Measurements from ENCODE around the gene MYBPC2. TPM values are rescaled to one million over a fixed set of nuclear protein-coding genes. Genes with fewer than 3 reads are reported as not detected.

The MYBPC2 gene
- total RNA-seq, 1 donor = not detected

DNA sequence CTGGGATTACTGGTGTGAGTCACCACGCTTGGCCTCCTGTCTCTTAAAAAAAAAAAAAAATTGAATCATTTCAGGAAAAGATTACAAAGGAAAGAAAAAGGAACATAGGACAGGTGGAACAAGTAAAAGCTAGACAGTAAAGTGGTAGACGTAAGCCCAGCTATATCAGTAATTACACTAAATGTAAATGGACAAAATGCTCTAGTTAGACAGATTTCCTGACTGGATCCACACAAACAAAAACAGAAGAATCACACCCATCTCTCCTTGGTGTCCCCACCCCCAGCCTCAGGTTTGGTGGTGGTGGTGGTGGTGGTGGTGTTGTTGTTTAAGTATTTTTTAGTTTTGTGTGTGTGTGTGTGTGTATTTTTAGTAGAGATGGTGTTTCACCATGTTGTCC, 20.3 kb upstream of the MYBPC2 start:
- no peak overlapping the region for H3K4me3 ChIP-seq (ENCODE audit: low read depth, low read length)
- no peak for DNase-seq (ENCODE audit: low read depth)
- TF ChIP-seq, protein P1, sequence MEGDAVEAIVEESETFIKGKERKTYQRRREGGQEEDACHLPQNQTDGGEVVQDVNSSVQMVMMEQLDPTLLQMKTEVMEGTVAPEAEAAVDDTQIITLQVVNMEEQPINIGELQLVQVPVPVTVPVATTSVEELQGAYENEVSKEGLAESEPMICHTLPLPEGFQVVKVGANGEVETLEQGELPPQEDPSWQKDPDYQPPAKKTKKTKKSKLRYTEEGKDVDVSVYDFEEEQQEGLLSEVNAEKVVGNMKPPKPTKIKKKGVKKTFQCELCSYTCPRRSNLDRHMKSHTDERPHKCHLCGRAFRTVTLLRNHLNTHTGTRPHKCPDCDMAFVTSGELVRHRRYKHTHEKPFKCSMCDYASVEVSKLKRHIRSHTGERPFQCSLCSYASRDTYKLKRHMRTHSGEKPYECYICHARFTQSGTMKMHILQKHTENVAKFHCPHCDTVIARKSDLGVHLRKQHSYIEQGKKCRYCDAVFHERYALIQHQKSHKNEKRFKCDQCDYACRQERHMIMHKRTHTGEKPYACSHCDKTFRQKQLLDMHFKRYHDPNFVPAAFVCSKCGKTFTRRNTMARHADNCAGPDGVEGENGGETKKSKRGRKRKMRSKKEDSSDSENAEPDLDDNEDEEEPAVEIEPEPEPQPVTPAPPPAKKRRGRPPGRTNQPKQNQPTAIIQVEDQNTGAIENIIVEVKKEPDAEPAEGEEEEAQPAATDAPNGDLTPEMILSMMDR (IDR thresholded peaks at IDR 0.05; ENCODE audit: insufficient read depth, low read length) = no peak

DNA sequence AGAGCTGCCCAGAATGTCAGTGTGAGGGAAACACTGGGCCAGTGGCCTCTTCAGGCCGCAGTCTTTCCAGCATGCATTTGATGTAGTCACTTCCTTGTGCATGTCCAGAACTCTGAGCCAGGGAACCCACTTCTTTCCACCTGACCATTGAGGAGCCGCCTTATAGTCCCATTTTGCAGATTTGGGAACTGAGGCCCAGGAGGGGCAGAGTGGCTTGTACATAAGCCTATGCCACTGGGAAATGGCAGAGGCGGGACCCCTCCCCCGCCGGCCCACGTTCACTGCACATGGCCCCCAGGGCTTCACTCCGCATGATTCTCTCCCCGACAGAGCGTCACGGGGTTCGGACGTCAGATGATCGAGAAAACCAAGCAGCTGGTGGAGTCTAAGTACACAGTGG, 19.6 kb upstream of the MYBPC2 start:
- DNase-seq (ENCODE audit: low read depth) = no peak
- TF ChIP-seq, protein P1 (IDR thresholded peaks at IDR 0.05; ENCODE audit: insufficient read depth, low read length) = no peak
- H3K4me3 ChIP-seq (ENCODE audit: low read depth, low read length) = no peak overlapping the region

DNA sequence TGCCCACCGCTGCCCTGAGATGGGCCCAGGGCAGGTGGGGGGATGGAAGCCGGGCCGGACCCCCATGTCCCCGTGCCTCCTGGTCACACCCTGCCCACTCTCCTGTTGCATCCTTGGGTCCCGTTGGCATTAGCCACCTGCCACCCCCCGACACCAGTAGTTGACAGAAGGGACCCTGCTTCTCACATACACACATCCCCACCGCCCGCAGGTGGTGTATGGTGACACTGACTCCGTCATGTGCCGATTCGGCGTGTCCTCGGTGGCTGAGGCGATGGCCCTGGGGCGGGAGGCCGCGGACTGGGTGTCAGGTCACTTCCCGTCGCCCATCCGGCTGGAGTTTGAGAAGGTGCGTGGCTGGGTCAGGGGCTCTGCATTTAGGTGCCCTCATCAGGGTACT, 19.2 kb upstream of the MYBPC2 start:
- DNase-seq (ENCODE audit: low read depth) = no peak
- no peak overlapping the region for H3K4me3 ChIP-seq (ENCODE audit: low read depth, low read length)
- TF ChIP-seq, protein P1 (IDR thresholded peaks at IDR 0.05; ENCODE audit: insufficient read depth, low read length) = no peak

DNA sequence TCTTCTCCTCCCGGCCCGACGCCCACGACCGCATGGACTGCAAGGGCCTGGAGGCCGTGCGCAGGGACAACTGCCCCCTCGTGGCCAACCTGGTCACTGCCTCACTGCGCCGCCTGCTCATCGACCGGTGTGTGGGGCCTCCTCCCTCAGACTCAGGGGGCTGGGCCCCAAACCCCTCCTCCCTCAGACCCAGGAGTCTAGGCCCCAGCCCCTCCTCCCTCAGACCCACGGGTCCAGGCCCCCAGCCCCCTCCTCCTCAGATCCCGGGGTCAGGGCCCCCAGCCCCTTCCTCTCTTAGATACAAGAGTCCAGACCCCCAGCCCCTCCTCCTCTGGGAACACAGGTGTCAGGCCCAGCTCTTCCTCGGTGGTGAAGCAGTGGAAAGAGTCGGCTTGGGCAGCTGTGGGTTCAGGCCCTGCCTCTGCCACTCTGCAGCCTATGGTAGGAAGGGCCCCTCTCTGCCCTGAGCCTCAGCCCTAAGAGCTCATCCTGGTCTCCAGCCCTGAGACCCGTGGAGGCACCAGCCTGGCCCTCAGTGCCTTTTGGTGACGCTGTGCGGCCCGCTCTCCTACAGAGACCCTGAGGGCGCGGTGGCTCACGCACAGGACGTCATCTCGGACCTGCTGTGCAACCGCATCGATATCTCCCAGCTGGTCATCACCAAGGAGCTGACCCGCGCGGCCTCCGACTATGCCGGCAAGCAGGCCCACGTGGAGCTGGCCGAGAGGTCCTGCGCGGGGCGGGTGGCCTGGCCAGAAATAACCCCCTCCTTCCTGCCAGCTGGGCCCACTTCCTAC, 17.6 kb upstream of the MYBPC2 start:
- TF ChIP-seq, protein P1 (IDR thresholded peaks at IDR 0.05; ENCODE audit: insufficient read depth, low read length) = peak; percentile 89
- no peak overlapping the region for H3K4me3 ChIP-seq (ENCODE audit: low read depth, low read length)
- DNase-seq (ENCODE audit: low read depth) = peak; percentile 63

DNA sequence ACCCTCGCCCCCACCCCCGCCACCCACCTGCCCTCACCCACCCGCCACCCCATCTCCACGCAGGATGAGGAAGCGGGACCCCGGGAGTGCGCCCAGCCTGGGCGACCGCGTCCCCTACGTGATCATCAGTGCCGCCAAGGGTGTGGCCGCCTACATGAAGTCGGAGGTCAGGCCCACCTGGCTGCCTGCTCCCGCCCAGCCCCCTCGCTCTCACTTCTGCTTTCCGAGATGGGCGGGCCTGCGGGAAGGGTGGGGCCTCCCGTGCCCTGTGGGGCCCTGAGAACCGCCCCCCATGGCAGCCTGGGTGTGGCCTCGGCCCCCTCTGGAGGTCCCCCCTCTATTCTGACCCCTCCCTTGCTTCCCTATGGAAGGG, 17.0 kb upstream of the MYBPC2 start:
- TF ChIP-seq, protein P1 (IDR thresholded peaks at IDR 0.05; ENCODE audit: insufficient read depth, low read length) = no peak
- DNase-seq (ENCODE audit: low read depth) = no peak
- no peak overlapping the region for H3K4me3 ChIP-seq (ENCODE audit: low read depth, low read length)

DNA sequence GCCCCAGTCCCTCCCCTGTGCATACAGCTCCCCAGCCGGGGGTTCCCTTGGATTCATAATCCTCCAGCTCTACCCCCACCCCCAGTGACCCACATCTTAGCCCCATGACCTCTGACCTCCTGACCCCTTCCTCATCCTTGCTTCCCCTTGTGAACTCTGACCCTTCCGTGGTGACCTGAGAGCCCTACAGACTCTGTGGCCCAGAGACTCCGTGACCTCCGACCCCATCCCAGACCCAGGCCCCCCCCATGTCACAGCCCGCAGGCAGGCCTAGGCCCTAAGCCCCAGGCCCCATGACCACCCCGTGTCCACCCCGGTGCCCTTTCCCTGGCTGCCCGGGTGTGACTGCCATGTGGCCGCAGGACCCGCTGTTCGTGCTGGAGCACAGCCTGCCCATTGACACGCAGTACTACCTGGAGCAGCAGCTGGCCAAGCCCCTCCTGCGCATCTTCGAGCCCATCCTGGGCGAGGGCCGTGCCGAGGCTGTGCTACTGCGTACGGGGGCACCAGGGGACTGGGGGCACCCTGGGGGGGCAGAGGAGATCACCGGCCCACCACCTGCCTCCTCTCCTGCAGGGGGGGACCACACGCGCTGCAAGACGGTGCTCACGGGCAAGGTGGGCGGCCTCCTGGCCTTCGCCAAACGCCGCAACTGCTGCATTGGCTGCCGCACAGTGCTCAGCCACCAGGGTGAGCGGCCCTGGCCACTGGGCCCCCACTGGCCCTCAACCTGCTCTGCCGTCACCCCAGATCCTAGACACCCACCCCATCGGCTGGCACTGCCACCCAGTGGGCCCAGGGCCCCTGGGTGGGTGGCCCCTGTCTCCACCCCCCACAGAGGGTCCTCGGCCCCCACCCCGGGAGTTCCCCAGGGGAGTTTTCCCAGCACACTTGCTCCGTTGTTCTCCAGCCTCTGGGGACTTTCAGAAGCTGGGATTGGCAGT, 16.4 kb upstream of the MYBPC2 start:
- no peak overlapping the region for H3K4me3 ChIP-seq (ENCODE audit: low read depth, low read length)
- TF ChIP-seq, protein P1 (IDR thresholded peaks at IDR 0.05; ENCODE audit: insufficient read depth, low read length) = no peak
- DNase-seq (ENCODE audit: low read depth) = no peak
